NCI-H2081 (cell line): ENCODE data around the gene GALP.
"Not testable (repeated sequence)": the region's sequence is repeated elsewhere in the genome, so short reads cannot be mapped to it uniquely, and the experiment has no call there.

Experiments used
- DNase-seq, 2 experiments: peaks; one replicate each; lab custom pipeline; 2025; lab: John Stamatoyannopoulos, UW

GALP gene

DNA sequence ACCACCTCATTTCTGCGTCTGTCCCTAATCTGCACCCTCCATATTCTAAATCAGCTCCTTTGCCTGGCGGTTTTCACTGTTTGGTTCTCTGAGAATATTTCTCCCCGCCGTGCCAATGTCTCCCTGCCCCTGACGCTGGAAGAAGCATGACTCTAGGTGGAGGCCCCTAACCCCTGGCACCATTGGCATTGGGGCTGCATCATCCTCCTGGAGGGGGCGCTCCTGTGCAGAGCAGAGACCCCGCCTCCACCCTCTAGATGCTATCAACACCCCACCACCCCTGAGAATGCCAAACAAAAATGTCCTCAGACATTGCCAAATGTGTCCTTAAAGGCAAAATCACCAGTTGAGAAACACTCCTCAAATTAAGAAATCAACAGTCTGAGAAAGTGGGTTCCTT is 15.3 kb downstream of the GALP start:
- DNase-seq, result no peak

DNA sequence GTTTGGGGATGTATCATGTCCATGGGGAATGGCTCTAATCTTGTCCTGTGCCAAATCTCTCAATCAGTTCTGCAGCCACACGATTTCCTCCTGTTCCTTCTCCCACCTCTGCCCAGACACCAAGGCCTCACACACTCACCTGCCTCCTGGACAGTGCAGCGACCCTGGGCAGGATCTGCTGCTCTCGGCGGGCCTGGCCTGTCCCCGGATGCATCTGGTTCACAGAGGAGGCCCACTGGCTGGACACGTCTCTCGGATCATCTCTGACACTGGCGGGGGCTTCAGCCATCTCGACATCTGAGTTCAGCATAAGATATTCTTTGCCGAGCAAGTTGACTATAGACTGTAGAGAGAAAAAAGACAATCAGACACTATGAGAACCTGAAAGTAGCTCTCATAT is 15.9 kb downstream of the GALP start:
- DNase-seq, result no peak

DNA sequence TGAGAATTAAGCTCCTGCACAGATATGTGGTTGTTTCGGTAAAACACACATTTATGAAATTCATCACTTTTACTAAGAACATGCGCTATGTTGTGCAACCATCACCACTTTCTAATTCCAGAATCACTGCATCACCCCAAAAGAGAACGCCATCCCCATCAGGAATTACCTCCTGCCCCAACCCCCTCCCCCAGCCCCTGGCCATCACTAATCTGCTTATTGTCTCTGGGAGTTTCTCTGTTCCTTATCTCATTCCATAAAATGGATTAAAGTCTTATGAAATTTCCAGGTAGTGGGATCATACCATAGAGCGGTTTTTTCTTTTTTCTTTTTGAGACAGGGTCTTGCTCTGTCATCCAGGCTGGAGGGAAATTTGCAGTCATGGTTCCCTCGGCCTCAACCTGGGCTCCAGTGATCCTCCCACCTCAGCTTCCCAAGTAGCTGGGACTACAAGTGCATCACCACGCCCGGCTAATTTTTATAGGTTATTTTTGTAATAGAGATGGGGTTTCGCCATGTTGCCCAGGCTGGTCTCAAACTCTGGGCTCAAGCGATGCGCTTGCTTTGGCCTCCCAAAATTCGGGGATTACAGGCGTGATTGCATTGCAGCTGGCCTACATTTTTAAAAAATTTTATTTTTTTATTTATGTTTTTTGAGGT is 18.3 kb downstream of the GALP start:
- no peak for DNase-seq

DNA sequence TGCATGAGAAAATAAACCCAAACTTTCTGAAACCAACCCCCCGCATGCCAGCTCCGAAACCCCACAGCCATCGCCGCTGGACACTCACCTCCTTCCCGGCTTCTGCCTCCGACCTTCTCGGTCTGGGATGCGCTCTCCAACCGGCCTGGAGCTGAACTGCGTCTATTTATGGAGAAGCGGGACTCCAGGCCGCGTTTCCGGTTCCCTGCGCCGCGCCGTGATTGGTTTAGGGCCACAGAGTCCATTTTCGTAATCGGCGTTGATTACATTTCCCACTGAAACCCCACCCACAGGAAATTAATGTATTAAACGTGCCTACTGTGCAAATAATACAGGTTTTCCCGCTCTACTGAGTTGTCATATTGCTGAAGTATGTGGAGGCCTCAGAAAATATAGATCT is 21.8 kb downstream of the GALP start, which contains the start of gene ZSCAN5B:
ZSCAN5B (minus strand) TSS at position 138 of the 400 bp plus-strand sequence. CDS start 4,731 bp downstream, outside the sequence.
- not testable (repeated sequence) for DNase-seq

DNA sequence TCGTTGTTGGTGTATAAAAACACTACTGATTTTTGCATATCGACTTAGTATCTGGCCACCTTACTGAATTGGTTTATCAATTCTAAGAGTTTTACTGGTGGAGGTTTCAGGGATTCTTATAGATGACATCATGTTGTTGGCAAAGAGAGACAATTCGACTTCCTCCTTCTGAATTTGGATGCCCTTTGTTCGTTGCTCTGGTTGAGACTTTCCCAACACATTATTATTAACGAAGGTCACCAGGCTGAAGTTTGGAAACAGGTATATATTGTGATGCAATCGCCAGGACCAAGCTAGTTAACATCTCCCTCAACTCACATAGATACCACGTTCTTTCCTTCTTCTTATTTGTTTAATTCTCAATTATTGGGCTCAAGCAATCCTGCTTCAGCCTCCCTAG is 23.9 kb downstream of the GALP start:
- no peak for DNase-seq

DNA sequence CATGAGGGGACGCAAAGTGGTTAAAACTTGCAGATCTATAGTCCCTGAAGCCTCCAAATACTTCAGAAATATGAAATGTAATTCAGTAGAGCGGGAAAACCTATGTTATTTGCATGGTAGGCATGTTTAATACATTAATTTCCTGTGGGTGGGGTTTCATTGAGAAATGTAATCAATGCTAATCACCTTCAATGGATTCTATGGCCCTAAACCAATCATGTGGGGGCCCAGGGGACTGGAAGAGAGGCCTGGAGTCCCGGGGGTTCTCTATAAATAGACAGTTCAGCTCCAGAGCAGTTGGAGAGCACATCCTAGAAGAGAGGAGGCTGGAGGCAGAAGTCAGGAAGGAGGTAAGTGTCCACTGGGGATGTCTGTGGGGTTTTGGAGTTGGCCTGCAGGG is 26.2 kb downstream of the GALP start, which contains the start of gene ZSCAN5C:
ZSCAN5C (plus strand) TSS at position 301 of the 400 bp plus-strand sequence. CDS start 3,641 bp downstream, outside the sequence.
- no peak for DNase-seq

DNA sequence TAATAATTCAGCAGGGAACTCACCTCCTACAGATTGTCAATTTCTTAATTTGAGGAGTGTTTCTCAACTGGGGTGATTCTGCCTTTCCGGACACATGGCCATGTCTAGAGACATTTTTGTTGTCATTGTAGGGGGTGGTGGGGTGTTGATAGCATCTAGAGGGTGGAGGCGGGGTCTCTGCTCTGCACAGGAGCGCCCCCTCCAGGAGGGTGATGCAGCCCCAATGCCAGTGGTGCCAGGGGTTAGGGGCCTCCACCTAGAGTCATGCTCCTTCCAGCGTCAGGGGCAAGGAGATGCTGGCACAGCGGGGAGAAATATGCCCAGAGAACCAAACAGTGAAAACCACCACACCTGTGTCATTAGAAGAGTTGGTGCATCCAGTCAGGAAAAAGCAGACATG is 31.8 kb downstream of the GALP start:
- not testable (repeated sequence) for DNase-seq

DNA sequence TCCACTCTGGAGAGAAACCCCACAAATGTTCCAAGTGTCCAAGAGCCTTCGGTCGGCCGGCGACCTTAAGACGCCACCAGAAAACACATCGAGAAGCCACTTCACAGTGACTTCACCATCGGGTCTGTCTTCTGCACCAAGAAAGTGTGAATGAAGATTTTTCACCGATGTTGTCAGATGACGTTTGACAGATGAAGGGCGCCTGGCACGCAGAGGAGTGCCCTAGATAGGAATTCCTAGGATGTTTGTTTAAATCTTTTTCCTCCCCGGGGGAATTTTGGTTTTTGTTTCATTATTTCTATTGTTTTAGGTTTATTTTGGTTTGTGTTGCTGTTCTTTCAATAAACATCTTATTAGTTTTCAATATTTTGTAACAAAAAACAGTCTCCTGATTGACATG is 33.3 kb downstream of the GALP start:
- no peak for DNase-seq

DNA sequence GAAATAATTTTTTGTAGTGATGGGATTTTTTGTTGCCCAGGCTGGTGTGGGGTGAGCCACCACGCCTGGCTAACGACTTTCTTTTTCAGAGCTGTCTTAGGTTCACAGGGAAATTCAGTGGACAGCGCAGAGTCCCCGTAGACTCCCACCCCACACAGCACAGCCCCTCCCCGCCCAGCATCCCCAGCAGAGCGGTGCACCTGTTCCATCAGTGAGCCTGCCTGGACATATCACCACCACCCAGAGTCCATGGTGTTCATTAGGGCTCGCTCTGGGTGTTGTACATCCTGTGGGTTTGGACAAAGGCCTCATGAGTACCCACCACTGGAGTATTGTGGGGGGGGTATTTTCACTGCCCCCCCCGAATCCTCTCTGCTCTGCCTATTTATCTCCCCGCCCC is 34.2 kb downstream of the GALP start:
- DNase-seq, result not testable (repeated sequence)

DNA sequence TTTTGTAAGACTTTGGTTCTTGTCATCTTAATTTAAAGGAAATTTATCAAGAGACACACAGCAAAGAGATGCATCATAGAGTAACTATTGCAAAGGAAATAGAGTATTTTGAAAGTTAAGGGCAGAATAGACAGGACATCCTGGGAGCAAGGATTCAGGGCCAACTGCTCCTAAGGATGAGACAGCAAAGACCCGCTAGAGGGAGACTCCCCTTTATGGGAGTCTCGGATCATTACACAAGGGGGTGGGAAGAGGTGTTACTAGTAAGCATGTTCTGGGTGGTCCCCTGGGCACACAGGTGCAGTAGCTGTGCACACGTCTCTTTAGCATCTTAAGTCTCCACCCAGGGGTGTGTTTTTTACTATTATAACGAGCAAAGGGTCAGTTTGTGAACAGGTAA is 35.9 kb downstream of the GALP start:
- no peak for DNase-seq

DNA sequence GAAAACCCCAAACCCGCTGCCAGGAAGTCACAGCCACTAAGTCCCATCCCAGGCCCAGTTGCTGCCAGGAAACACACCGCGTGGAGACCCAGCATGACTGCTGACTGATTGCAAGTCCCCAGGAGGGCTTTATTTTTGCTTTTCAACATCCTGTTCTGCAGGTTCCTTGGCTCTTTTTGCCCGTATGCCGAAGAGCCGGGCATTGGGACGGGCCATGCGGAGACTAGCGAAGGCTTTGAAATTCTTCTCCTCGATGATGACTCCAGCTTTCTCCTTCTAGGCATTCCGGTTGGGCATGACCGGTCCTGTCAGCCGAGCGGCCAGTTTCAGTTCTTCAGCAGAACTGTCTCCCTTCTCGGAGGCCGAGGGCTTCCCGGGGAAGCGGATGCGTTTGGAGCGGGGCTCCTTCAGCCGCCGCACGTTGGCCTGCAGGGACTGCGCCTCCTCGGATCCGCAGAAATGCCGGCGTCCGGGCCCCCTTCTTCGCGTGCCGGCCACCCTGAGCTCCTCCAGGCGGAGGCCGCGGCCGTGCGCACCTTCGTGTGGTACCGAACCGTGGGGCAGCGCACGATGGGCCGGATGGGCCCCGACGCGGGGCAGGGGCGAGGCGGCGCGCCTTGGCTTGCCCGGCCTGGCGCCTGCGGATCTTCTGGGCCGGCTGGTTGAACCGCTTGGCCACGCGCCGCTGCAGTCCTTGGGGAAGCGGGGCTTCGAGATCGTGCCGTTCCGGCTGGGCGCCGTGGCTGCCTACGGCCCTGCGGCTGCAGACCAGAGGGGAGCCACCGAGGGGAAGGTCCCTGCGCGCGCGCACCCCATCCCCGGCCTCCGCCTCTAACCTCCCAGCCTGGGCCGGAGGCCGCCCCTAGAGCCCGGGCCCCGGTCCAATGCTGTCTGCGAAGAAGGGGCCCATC is 41.5 kb downstream of the GALP start:
- peak; percentile 25 to 74 for DNase-seq

DNA sequence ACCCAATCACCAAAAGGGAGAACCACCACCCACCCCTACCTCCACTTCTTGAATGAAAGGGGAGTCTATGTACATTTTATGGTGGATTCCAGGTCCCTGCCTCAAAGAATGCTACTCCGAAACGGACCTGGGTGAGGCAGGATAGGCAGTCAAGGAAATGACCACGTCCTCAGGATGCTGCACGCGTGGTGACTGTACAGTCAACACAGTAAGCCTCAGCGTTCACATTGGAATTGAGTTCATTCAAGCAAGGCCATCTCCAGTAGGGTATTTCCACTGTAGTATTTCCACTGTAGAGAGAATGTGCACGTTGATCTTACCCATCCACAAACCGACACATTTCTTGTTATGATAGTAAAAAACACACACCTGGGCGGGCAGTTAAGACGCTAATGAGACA is 43.2 kb downstream of the GALP start:
- no peak for DNase-seq

DNA sequence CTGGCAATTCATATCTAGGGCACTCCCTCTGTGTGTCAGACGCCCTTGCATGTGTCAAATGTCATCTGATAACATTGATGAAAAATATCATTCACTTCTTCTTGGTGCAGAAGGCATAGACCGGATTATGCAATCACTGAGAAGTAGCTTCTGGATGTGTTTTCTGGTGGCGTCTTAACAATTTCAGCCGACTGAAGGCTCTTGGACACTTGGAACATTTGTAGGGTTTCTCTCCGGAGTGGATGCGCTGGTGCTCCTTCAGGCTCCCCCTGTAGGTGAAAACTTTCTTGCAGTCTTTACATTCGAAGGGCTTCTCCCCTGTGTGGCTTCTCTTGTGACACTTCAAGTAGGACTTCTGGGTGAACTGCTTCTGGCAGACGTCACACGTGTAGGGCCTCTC is 45.6 kb downstream of the GALP start:
- DNase-seq, result not testable (repeated sequence)

DNA sequence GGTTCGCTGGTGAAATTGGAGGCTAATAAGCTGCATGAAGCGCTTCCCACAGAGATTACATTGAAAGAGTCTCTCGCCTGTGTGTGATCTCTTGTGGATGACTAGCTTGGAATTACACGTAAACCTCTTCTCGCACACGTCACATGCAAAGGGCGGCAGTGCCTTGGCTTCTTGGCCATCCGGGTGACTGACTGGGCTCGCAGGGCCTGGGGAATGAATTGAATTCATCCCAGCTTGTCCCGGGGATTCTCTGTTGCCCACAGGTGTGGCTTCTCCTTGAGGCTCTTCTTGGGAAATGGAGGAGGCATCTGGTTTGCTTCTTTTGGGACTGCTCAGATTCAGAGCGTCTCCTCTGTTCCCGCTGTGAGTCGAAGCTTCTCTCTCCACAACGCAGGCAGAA is 46.0 kb downstream of the GALP start:
- DNase-seq, result no peak

DNA sequence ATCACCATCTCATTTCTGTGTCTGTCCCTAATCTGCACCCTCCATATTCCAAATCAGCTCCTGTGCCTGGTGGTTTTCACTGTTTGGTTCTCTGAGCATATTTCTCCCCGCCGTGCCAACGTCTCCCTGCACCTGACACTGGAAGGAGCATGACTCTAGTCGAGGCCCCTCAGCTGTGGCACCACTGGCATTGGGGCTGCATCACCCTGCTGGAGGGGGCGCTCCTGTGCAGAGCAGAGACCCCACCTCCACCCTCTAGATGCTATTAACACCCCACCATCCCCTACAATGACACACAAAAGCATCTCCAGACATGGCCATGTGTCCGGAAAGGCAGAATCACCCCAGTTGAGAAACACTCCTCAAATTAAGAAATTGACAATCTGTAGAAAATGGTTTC is 47.1 kb downstream of the GALP start:
- no peak for DNase-seq

DNA sequence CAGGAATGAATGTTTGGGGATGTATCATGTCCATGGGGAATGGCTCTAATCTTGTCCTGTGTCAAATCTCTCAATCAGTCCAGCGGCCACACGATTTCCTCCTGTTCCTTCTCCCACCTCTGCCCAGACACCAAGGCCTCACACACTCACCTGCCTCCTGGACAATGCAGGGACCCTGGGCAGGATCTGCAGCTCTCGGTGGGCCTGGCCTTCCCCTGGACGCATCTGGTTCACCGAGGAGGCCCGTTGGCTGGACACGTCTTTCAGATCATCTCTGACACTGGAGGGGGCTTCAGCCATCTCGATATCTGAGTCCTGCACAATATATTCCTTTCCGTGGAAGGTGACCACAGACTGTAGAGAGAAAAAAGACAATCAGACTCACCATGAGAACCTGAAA is 47.7 kb downstream of the GALP start:
- no peak for DNase-seq
